CD4-positive, alpha-beta T cell treated with Interleukin-2 at 100 ng/mL for 4 hours (primary cell): Measurements from ENCODE around the gene ZDHHC11B.
A peak's percentile ranks its signal among the peaks of the same experiment; 100 is the strongest.
"Not testable (repeated sequence)": the region's sequence is repeated elsewhere in the genome, so short reads cannot be mapped to it uniquely, and the experiment has no call there.

Source experiments
- DNase-seq: peaks from one replicate; pipeline ENCODE4 v3.0.0-alpha.2; 2020; ENCODE audit warnings: low spot score

ZDHHC11B gene

GRCh38 chr5:766666-767431, 17.7 kb downstream of the ZDHHC11B start:
- DNase-seq, result no peak

DNA sequence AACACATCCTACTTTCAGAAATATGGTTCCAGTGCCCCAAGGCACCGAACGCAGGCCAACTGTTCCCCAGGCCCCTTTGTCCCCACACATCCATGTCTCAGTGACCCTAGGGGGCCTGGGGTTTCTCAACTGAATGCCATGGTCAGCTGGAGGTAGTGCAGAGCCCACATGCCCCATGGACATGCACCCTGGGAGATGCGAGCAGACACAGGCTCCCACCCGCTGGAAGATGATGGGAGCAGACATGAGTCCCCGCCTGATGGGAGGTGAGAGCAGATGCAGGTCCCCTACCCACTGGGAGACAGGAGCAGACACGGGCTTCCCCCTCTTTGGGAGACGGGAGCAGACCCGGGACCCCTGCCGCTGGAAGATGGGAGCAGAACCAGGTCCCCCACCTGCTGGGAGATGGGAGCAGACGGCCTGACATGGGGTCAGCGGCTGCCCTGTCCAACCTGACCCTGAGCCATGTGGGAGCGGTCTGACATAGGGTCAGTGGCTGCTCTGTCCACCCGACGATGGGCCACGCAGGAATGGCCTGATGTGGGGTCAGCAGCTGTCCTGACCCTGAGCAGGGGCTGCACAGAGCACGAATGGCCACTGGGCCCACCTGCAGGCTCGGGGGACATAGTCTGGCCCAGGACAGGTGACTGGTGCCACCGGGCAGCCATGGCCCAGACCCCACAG, 18.4 kb downstream of the ZDHHC11B start:
- no peak for DNase-seq

- no peak for DNase-seq
Observed at GRCh38 chr5:763998-764781, 20.3 kb downstream of the ZDHHC11B start.

DNA sequence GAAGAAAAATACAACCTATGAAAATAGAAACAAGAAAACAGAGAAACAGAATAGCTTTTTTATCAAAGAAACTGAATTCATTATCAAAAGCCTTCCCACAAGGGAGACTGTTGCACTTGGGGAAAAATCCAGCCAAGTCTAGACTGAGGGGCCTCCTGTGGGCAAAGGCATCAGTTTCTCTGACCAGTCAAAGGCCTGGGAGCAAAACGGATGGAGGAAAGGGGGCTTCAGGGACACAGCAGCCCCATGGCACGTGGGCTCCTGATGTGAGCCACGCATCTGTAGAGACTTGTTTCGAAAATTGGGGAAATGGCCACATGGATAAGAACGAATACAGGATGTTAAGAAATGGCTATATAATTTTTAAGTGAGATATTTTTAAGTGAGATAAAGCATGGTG, 21.1 kb downstream of the ZDHHC11B start:
- no peak for DNase-seq

GRCh38 chr5:762996-763395, 21.5 kb downstream of the ZDHHC11B start:
- not testable (repeated sequence) for DNase-seq

DNA sequence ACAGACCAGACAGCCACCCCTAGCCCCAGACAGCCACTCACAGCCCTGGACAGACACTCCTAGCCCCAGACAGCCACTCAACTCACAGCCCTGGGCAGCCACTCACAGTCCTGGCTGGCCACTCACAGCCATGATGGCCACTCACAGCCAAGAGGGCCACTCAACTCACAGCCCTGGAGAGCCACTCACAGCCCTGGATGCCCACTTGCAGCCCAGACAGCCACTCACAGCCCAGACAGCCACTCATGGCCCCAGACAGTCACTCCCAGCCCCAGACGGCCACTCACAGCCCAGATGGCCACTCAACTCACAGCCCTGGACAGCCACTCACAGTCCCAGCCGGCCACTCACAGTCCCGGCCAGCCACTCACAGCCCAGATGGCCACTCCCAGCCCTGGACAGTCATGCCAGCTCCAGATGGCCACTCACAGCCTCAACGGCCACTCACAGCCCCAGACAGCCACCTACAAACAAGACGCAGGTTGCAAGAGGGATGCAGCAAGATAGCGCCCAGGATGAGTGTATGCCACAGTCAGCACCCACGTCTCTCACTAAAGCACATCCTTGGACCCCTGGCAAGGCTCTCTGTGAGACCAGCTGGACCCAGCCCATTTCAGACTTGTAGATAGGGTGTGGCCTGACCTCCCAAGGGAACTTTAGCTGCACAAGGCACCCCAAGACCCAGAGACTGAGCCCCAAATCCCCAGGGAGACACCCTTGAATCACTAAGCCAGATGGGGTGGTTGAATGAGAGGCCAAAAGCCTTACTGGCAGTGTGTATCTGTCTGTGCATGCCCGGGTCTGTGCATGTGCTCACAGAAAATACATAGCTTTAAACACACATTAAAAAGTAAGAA, 22.4 kb downstream of the ZDHHC11B start:
- no peak for DNase-seq

DNA sequence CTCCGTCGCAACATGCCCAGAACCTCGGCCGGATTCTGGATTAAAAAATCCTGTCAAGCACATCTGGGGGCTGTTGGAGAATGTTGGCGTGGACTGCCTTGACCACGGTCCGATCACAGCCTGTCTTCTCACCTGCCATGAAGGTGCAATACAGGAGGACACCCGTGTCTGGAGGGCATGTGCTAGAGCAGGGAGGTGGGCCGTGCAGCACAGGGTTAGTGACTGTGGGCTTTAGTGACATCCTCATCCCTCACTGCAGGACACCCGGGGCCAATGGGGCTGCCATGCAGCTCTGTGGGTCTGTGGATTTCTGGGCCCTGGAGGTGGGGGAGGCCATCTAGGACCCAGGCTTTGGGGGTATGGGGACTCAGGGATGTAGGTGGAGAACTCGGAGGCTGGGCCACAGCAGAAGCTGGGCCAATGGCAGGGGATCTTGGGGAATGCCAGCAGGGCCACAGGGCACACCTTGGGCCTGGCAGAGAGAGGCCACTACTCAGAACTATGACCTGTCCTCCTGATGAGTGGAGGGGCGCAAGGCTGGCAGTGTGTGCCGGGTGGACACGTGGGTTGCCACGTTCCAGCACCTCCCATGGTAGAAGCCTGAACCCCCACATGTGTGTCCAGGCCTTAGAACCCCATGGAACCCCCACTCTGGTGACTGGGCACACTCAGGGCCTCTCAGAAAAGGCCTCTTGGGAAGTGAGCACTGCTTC, 23.3 kb downstream of the ZDHHC11B start:
- no peak for DNase-seq

DNA sequence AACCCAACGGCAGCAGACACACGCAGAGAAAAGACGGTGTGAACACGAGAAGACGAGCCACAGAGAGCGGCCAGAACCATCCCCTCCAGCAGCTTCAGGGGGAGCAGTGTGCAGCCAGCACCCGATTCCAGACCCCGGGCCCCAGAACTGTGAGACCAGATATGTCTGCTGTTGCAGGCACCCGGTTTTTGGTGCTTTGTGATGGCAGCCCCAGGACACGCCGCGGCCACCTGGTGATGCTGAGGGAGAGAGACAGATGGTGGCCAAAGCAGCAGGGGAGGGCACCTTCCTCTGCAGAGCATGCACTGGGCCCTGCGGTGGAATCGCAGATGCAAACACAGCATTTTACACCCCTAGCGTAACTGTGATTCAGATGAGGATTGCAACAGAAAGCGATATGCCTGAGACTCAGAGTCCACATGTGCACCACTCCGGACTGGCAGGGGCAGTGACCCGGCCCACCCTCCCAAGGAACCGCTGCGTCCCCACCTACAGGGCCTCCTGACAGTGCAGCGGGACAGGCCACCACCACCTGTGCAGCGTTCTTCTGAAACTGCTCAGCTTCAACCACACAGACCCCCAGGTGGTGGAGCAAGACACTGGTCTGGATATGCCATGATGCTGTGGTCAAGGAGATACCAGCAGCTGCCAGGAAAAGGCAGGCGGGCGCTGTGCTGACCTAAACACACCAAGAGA, 24.0 kb downstream of the ZDHHC11B start:
- no peak for DNase-seq

DNA sequence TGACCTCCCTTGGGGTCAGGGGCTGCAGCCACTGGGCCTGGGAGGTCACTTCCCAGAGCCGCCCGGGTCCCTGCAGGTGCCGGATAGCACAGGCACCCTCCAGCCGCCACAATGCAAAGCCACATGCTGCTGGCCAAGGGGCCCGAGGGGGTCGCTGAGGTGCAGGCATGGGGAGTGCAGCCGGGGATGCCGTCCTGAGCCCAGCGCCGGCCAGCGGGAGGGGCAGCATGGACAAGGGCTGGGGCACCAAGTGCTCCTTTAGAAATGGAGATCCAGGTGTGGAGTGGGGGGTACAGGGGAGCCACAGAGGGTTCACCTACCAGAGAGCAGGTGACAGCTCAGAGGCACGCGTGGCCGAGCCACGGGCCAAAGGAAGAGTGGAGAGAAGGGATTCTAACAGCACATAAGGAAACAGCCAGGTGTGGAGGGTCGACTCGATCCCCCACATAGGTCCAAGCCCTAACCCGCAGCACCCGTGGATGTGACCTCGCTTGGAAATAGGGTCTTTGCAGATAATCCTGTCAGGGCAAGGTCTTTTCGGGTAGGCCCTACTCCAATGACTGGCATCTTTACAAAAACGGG, 24.7 kb downstream of the ZDHHC11B start:
- no peak for DNase-seq

GRCh38 chr5:759111-759751, 25.3 kb downstream of the ZDHHC11B start:
- DNase-seq, result peak; percentile 82

GRCh38 chr5:758698-759053, 25.9 kb downstream of the ZDHHC11B start:
- no peak for DNase-seq

DNA sequence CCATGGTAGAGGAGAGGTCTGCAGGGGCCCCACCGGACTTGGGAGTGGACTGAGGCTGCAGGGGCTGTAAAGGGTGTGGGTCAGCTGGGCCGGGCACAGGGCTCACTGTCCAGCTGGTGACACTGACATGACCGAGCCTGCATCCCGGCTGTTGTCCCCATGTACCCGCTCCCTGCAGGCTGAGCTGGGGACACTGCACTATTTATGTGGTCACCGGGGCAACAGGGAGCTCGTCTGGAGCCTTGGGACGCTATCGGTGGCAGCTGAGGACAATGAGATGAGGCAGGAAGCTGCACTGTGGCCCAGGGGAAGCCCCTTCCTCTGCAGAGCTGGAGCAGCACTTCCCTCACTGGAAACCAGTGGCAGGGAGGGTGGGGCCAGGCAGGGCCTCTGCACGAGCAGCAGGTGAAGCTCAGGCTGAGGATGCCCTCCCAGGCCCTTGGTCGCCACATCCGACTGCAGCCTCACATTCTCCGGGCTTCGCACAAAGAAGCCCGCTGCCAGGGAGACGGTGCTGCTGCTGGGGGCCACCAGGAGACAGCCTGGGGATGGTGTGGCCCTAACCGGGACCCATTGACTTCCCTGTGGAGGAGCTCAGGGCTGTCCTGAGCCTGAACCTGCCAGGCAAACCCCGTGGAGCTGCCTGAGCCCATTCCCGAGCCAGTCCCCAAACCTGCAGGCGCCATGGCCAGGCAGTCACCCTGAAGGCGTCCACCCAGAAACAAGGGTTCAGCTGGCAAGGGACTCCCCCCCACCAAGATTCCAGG, 26.4 kb downstream of the ZDHHC11B start:
- peak; percentile 40 for DNase-seq

- DNase-seq, result no peak
Observed at GRCh38 chr5:757346-757930, 27.1 kb downstream of the ZDHHC11B start.

GRCh38 chr5:756865-757345, 27.6 kb downstream of the ZDHHC11B start:
- DNase-seq, result peak; percentile 36

- DNase-seq, result no peak
Observed at GRCh38 chr5:756171-756570, 28.4 kb downstream of the ZDHHC11B start.

DNA sequence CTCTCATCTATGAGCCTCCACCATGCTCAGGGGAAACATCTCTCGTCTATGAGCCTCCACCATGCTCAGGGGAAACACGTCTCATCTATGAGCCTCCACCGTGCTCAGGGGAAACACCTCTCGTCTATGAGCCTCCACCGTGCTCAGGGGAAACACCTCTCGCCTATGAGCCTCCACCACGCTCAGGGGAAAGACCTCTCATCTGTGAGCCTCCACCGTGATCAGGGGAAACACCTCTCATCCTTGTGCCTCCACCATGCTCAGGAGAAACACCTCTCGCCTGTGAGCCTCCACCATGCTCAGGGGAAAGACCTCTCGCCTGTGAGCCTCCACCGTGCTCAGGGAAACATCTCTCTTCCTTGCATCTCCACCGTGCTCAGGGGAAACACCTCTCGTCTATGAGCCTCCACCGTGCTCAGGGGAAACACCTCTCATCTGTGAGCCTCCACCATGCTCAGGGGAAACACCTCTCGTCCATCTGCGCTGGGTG, 30.3 kb downstream of the ZDHHC11B start:
- DNase-seq, result not testable (repeated sequence)

DNA sequence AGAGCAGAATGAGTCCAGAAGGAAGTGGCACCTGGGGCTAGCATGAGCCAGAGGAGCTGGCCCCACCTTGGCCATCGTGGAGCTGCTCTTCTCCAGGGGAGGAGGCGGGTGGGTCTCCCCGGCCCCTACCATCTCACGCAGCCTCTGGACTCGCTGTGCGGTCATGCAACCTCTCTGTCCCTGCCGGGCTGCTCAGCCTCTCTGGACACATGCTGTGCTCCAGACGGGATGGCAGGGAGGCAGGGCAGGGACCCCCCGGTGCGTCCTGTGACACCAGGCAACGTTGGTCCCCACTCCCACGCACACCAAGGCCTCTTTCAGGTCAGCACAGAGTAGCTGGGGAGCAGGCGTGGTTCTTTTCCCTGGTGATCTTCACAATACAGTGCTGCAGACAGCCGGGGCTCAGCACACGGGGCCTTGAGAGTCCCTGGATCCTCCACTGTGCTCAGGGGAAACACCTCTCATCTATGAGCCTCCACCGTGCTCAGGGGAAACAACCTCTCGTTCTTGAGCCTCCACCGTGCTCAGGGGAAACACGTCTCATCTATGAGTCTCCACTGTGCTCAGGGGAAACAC, 30.9 kb downstream of the ZDHHC11B start:
- not testable (repeated sequence) for DNase-seq
